Fibroblast of villous mesenchyme (primary cell): ENCODE results near the gene EED. TPM values are rescaled to one million over a fixed set of nuclear protein-coding genes. Genes with fewer than 3 reads are reported as not detected.
"Not testable (repeated sequence)": the region's sequence is repeated elsewhere in the genome, so short reads cannot be mapped to it uniquely, and the experiment has no call there.

ENCODE experiments used
- DNase-seq: peaks from one replicate; pipeline ENCODE4 v3.0.0-alpha.2; 2010; ENCODE audit warnings: low read depth
- H3K4me3 ChIP-seq: 2 replicates; pipeline ENCODE4 v1.5.1; 2011; ENCODE audit warnings: low read depth, mild to moderate bottlenecking, low read length
- total RNA-seq: library from RNA; depleted of rRNA; stranded (reverse); fragments of >200 nt; gene quantifications from 2 replicates; pipeline ENCODE4 v1.2.3, GENCODE V29; 2012
- TF ChIP-seq, protein P1 (sequence below): IDR thresholded peaks from 2 replicates; pipeline ENCODE4 v1.5.1; 2012; ENCODE audit warnings: low read depth, mild to moderate bottlenecking, low read length; ENCODE audit not compliant: insufficient read depth

The EED gene
- total RNA-seq, 1 donor, result 25.9 TPM

DNA sequence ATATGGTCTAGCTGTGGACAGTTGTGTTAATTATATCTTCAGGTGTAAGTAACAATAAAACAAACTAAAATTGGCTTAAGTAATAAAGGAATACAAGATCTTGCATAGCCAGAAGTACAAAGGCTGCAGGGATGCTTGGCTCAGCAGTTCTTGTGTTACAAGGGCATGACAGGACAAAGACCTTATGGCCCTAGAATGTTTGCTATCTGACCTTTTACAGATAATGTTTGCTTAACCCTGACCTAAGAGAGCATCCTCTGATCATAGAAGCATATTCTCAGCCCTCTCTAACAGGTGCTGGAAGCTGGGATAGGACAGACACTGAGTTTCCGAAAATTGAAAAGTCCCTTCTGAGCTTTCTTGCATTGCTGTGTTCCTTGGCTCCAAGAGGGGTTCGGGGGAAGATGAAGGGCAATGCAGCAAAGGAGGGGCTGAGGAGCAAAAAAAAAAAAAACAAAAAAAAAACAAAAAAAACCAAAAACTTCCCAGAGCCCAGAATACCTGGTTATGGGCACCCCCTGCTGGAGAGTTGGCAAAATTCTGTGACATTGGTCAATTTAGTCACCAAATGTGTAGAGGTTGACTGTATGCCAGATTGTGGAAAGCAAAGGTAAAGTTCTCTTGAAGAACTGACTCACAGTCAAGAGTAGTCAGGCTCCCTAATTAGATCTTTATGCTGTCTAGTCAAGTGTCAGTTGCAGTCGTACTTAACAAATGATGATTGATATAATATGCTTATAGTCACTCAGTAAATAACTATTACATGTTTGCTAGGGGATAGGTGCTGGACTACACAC lies 47.1 kb downstream of the EED start:
- TF ChIP-seq, protein P1, sequence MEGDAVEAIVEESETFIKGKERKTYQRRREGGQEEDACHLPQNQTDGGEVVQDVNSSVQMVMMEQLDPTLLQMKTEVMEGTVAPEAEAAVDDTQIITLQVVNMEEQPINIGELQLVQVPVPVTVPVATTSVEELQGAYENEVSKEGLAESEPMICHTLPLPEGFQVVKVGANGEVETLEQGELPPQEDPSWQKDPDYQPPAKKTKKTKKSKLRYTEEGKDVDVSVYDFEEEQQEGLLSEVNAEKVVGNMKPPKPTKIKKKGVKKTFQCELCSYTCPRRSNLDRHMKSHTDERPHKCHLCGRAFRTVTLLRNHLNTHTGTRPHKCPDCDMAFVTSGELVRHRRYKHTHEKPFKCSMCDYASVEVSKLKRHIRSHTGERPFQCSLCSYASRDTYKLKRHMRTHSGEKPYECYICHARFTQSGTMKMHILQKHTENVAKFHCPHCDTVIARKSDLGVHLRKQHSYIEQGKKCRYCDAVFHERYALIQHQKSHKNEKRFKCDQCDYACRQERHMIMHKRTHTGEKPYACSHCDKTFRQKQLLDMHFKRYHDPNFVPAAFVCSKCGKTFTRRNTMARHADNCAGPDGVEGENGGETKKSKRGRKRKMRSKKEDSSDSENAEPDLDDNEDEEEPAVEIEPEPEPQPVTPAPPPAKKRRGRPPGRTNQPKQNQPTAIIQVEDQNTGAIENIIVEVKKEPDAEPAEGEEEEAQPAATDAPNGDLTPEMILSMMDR, result peak; percentile 71
- peak; percentile 49 for DNase-seq
- H3K4me3 ChIP-seq, result no peak overlapping the region

DNA sequence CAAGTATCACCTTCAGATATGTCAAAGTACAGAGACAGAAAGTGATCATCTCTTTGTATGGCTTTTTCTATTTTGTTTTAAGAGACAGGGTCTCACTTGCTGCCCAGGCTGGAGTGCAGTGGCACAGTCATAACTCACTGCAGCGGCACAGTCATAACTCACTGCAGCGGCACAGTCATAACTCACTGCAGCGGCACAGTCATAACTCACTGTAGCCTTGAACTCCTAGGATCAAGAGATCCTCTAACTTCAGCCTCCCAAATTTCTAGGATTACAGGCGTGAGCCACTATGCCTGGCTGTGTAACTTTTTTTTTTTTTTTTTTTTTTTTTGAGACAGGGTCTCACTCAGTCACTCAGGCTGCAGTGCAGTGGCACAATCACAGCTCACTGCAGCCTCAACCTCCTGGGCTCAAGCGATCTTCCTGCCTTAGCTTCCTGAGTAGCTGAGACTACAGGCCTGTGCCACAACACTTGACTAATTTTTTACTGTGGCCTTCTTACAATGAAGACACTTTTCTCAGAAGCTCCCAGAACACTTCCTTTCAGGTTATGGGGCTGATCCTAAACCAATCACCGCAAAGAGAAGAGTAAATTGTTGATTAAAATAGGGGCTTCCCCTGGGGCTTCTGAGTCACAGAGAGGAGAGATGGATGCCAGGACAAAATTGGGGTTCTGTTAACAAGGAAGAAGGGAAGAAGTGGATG lies 48.5 kb downstream of the EED start:
- no peak overlapping the region for H3K4me3 ChIP-seq
- no peak for DNase-seq
- TF ChIP-seq, protein P1, result no peak

DNA sequence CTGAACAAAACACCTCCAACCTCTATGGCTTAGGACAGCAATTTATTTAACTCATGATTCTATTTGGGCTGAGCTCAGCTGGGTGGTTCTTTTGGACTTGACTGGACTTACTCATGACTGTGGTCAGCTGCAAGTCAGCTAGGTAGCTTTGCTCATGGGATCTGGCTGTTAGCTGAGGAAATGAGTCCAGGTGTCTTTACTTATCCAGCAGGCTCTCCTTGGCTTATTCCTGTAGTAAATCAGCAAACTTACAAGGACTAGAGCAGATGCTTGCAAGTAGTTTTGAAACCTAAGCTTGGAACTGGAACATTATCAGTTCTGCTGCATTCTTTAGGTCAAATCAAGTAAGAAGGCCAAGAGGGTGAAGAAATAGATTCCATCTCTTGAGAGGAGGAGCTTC lies 49.5 kb downstream of the EED start:
- no peak for DNase-seq
- no peak overlapping the region for H3K4me3 ChIP-seq
- TF ChIP-seq, protein P1, result no peak

DNA sequence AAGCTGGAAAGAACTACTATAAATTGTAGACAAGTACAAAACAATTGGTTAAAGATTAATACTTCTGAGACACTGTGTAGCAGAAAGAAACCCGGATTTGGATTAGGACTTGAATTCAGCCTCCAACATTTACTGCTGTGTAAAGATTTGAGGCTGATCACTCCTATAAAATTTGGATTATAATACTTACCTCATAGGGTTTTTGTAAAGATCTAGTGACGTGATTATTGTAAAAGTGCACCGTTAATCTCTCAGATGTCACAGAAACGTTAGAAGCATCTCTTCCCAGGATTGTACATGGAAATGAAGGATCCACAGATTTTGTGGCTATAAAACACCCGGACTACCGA lies 57.2 kb downstream of the EED start:
- no peak for DNase-seq
- TF ChIP-seq, protein P1, result no peak
- H3K4me3 ChIP-seq, result peak overlapping the region; percentile 98

DNA sequence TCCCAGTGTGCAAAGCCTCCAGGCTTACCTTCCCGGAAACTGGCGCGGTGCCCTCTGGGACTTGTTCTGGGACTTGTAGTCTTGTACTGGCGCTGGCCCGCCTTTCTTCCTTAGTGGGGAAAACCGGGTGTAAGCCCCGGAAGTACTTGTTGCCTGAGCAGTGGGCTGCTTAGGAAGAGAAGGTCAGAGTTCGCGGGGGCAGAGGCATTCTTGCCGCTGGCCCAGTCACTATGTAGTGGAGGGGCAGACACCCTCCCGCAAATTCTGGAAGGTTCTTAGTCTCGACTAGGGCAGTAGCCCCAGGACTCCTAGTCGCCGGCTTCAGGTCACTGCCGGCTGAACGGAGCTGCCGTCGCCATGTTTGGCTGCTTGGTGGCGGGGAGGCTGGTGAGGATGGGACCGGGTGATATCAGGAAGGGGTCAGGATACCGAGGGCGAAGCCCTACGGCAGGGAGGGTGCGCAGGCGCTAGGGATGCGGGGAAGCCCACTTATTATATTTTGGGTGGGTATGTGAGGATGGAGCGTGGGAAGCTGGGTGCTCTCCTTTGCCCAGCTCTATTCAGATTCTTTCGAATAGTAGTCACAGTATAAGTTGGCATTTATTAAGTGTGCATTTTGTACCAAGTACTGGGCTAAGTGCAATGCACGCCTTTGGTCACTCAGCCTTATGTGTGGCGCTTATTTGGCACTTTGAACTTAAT lies 57.7 kb downstream of the EED start, which contains the start of gene HIKESHI:
Gene HIKESHI, plus strand, starts transcription at position 149 of the 702 bp plus-strand sequence. Its CDS starts 209 bp downstream, at position 358.
- TF ChIP-seq, protein P1, result no peak
- peak; percentile 96 for DNase-seq
- peak within 1 kb of the TSS; percentile 98 for H3K4me3 ChIP-seq

DNA sequence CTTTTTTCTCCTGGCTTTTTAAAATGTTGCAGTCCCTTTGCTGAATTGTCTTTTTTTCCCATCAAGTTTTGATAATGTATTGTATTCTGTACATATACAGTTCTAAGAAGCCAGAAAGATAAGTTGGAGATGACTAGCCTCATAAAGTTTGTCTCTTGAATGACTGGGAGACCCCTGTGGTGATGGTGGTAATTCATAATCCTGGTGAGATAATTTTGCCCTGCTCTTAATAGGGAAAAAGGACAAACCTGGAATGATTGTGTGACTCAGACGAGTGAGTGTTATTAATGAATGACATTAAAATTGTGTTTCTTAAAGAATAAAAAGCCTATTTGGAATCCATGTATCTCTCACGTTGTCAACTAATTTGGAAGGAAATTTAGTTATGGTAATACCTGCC lies 58.7 kb downstream of the EED start:
- peak overlapping the region; percentile 98 for H3K4me3 ChIP-seq
- DNase-seq, result no peak

DNA sequence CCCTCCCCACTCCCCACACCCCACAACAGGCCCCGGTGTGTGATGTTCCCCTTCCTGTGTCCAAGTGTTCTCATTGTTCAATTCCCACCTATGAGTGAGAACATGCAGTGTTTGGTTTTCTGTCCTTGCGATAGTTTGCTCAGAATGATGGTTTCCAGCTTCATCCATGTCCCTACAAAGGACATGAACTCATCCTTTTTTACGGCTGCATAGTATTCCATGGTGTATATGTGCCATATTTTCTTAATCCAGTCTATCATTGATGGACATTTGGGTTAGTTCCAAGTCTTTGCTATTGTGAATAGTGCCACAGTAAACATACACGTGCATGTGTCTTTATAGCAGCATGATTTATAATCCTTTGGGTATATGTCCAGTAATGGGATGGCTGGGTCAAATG lies 64.2 kb downstream of the EED start:
- DNase-seq, H3K4me3 ChIP-seq: not testable (repeated sequence)

More for the DNA sequence above, 58.7 kb downstream of the EED start:
- TF ChIP-seq, protein P1, result no peak
